Bone marrow (tissue), 2 donors: ENCODE measurements around the gene TUFT1.
"Not testable (repeated sequence)": the region's sequence is repeated elsewhere in the genome, so short reads cannot be mapped to it uniquely, and the experiment has no call there.

Experiments used
- DNase-seq, 2 donors: peaks; one replicate each; lab custom pipeline; 2025; lab: John Stamatoyannopoulos, UW

The TUFT1 gene

GRCh38 chr1:151581451-151581850 lies 41.3 kb downstream of the TUFT1 start:
- DNase-seq: no peak

- no peak for DNase-seq
Observed at GRCh38 chr1:151581921-151582320, 41.8 kb downstream of the TUFT1 start.

DNA sequence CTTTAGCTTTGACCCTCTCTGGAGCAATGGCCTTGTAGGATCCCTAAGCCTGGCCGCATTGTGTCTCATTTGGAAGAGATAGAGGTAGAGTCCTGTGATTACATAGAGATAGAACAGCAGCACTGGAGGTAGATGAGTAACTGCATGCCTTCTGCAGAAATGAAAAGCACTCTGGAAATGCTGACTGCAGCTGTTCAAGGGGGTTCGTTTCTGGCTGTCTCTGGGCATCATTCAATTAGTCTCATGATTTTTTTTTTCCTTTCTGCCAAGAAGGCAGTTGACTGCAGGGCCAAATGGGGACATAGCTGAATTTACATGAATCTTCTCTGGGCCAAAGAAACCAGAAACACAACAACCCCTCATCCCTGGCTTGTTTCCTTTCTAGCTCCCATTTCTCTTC lies 43.7 kb downstream of the TUFT1 start:
- no peak for DNase-seq

DNA sequence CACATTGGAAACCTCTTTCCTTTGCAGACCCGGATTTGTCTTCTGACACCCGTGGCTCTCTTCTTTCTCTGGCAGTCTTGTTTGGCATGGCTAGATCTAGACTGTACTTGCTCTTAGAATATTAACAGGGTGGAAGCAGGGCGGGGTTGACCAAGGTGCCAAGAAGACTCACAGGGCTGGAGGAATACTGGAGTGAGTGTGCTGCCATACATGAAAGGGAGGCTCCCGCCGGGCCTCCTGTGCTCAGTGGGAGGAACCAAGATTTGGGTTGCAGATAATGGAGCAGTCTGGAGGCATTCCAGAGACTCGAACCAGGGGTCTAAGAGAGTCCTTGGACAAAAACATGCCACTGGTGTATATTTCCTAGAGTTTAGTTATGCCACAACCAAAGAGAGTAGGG lies 44.2 kb downstream of the TUFT1 start:
- no peak for DNase-seq

DNA sequence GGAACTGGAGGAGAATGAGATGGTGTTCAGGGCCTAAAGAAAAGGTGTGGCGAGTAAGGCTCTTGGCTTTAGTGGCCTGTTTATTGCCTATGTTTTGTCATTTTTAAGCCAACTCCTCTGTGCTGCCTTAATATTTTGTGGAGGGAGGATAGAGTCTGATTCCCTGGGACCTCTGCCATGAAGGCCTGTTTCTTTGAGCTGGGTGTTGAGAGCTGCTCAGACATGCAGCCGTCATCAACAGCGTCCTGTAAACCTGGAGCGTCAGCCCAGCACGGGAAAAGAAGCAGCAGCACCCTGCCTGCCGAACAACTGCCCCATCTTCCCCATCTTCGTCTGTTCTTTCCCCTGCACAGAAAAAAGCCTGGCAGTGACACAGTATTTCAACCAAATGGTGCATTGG lies 44.7 kb downstream of the TUFT1 start:
- no peak for DNase-seq

DNA sequence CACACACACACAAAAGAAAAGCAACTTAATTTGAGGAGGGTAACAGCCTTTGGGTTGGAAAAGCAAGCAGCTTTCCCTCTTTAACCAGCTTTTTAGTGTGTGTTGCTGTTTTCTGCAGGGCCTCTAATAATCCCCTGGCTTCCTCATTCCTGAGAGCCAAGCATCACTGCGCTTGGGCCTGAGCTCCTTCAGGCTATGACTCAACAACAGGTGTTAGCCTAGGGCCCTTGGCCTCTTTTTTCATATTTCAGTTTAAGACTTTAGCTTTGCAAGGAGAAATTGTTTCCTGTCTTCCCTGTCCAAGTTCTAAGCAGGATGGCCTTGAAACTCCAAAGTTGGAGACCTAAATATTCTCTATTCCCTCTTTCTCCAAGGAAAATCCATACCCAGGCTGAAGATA lies 45.5 kb downstream of the TUFT1 start:
- DNase-seq: peak in 1 of 2 donors; percentile 15

DNA sequence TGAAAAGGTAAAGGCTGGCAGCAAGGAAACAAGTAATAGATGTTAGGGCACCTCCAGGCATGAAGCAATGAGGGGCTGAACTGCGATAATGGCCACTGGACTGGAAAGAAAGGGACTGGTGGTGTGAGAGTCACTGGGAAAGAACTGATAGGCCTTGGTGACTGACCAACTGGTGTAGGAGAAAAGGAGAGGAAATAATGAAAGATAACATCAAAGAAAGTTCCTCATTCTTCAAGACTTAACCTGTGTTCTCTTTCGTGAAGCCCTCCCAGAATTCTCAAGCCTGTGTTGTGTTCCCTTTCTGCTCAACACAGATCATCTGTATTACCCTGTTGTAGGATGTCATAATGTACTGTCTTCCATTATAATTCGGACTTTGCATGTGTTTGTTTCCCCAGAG lies 50.9 kb downstream of the TUFT1 start:
- no peak for DNase-seq

DNA sequence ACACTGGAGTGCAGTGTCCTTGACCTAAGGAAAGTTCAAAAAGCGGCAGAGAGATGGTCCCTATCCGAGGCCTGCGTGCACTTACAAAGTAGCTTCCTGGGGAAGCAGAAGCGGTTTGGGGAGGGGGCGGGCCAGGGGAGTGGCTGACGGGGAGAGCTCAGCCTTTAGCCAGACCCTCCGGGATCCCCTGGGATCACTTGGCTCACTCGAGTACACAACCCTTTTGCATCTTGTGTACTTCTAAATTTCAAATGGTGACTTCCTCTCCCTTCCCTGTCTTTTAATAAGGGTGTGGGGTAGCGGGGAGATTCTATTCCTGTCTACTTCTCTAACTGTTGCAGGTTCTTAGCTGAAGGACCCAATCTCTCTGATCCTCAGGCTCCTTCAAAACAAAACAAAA lies 53.6 kb downstream of the TUFT1 start:
- no peak for DNase-seq

DNA sequence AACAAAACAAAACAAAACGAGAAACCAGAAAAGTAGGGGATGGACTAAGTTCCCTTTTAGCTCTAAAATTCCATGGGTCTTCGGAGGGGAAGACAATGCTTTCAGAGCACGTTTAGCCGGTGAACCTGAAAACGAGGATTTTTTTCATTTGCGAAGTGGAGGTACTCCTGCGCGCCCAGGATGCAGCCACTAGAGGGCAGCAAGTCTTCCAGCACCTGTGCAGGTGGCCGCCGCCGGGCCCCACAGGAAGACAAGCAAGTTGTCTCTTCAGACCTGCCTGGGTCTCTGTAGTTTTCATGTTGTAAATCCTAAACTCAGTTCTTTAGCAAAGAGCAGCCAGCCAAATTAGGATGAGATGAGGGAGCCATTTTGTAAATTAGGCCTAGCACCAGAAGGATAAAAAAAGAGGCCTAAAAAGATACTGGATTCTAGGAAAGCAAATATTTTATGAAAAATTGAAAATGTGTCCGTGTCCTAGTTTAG lies 54.1 kb downstream of the TUFT1 start:
- peak in 1 of 2 donors; percentile 24 for DNase-seq

DNA sequence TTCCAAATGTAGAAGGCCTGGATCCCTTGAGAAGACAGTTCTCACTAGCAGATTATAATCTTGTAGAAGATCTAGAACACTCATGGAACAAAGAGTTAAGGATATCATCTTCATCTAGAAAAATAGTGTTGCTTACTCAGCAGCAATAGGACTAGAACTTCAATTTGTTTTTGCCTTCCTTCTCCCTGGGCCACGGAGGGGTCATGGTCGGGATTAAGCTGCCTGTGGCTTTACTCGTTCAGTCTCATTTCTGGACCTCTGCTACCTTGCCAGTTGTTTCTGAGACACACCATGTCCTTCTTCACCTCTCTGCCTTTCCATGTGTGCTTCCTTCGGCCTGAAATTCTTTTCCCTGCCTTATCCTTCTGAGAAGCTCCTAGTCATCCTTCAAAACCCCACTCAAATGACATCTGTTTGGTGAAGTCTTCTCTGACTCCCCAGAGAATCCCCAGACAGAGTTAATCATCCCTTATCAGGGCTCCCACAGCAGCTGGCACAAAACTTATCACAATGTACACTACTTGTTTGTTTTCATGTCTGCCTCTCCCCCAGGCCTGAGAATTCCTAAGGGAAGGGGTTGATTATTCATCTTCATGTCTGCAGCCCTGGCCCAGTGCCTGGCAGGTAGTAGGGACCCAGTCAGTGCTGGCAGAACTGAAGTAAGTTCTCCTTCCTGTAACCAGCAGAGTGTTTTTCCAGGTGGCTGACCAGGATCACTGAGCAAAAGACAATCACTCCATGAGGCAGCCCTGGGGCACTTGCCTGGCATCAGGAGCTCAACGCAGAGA lies 56.3 kb downstream of the TUFT1 start:
- DNase-seq: no peak

- DNase-seq: not testable (repeated sequence)
Observed at GRCh38 chr1:151602550-151602949, 62.4 kb downstream of the TUFT1 start.

DNA sequence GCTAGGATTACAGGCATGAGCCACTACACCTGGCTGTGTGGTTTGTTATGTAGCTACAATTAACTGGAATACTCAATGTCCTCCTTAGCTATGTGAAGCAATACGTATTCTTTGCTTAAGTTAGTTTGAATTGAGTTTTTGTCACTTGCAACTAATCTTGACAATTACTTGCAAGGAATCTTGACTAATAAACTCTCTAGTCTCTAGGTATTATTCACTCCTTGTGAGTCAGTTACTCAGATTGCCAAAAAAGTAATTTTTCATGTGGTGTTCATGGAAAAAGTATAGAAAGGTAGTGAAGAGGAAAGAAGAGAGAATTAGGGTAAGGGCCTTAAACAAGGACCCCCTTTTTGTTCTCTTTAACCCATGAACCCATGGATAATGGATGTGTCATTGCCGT lies 64.2 kb downstream of the TUFT1 start:
- DNase-seq: no peak

DNA sequence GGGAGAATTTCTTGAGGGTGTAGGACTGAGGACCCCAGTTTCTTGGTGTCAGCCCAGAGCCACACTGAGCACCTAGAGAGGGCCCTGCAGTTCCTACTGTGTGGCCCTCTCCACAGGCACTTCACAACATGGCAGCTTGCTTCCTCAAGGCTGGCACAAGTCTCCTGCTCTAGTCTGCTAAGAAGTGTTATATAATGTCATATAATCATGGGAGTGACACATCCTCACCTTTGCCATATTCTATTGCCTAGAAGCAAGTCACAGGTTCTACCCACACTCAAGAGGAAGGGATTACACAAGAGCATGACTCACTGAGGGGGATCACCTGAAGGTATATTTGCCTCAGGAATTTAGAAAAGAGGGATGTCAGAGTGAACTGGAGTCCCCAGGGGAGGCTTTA lies 66.3 kb downstream of the TUFT1 start:
- DNase-seq: no peak

DNA sequence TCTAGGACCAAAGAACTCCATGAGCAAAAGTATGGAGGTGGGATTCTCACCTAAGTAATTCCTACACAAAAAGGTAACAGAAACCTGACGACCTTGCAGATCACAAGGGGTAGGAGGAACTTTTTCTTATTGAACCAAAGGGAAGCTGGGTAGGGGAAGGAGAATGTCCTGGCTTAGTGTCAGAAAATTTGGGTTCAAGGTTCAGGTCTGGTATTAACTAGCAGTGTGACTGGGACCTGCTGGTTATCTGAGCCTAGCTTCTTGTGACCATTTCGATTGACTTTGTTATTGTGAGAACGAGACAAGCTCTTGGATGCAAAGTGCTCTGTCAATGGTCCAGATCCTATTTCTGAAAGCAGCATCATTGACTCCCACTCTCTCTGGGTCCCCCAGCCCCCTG lies 66.7 kb downstream of the TUFT1 start:
- no peak for DNase-seq

DNA sequence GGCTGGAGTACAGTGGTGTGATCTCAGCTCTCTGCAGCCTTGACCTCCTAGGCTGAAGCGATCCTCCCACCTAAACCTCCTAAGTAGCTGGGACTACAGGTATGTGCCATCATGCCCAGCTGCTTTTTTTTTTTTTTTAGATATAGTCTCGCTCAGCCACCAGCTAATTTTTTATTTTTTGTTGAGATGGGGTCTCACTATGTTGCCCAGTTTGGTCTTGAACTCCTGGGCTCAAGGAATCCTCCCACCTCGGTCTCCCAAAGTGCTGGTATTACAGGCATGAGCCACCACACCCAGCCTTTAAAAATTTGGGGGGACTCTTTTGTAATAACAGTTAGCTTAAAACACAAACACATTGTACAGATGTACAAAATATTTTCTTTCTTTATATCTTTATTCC lies 70.0 kb downstream of the TUFT1 start:
- no peak for DNase-seq

DNA sequence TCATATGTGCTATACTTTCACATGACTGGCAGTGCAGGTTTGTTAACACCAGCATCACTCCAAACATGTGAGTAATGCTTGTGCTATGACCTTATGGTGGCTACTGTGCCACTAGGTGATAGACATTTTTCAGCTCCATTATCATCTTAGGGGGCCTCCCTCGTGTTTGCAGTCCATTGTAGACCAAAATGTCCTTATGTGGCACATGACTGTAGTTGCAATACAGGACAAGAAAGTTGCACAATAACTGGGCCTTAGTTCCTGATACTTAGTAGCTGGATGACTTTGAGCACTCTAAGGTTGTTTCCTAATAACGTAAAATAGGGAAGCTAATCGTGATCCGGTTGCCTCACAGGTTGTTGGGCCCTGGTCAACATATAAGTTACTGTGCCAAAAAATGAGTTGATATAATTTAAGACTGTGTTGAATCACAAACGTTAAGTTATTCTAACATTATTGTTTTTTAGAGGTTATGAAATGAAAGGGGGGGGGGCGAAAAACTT lies 71.2 kb downstream of the TUFT1 start:
- DNase-seq: peak; percentile 18 to 38

GRCh38 chr1:151611832-151612500 lies 71.9 kb downstream of the TUFT1 start, which contains the start of gene SNX27:
Gene SNX27, plus strand, starts transcription at chr1:151612050. Its CDS starts 152 bp downstream, at chr1:151612202.
- peak; percentile 75 to 84 for DNase-seq

- DNase-seq: peak; percentile 16 to 40
Observed at GRCh38 chr1:151612501-151613281, 72.6 kb downstream of the TUFT1 start.

GRCh38 chr1:151613282-151613780 lies 73.2 kb downstream of the TUFT1 start:
- no peak for DNase-seq

GRCh38 chr1:151615711-151616504 lies 75.8 kb downstream of the TUFT1 start:
- no peak for DNase-seq

- no peak for DNase-seq
Observed at GRCh38 chr1:151616505-151616849, 76.4 kb downstream of the TUFT1 start.
